Astrocyte (in vitro differentiated cells and primary cell): ENCODE measurements around the gene CDKN2AIP.

Experiments
- CTCF ChIP-seq: IDR thresholded peaks from 2 replicates; pipeline ENCODE4 v1.5.1; 2011; ENCODE audit warnings: low read depth, mild to moderate bottlenecking, inconsistent platforms, low read length, moderate library complexity; ENCODE audit not compliant: insufficient read depth
- EZH2 ChIP-seq: IDR thresholded peaks from 2 replicates; pipeline ENCODE4 v1.6.1; 2012; ENCODE audit warnings: mild to moderate bottlenecking, low read length, inconsistent platforms; ENCODE audit not compliant: insufficient read depth

- TF ChIP-seq CTCF (no peak), EZH2 (no peak)
Measured at GRCh38 chr4:183402771-183403170, 41.7 kb upstream of the CDKN2AIP start.
